Thyroid gland (tissue), 4 donors: ENCODE data around the gene RASSF4. TPM values are rescaled to one million over a fixed set of nuclear protein-coding genes. Genes with fewer than 3 reads are reported as not detected.

Experiments used
- DNase-seq, 2 donors: peaks; one replicate each; pipeline ENCODE4 v3.0.0-alpha.2; 2019
- H3K27ac ChIP-seq, 3 donors: fragments of 200-600 bp; sonication (generic); 1 replicate in 2 of 3; 2 replicates in 1 of 3; pipeline ENCODE4 v1.5.1; 2016 to 2019; ENCODE audit warnings: mild to moderate bottlenecking in 1 of 3, moderate library complexity in 1 of 3
- H3K27me3 ChIP-seq: fragments of 200-600 bp; sonication (generic); one replicate; pipeline ENCODE4 v1.5.1; 2019
- H3K36me3 ChIP-seq, 2 donors: fragments of 200-600 bp; sonication (generic); one replicate each; pipeline ENCODE4 v1.5.1; 2016 to 2019
- H3K4me1 ChIP-seq, 2 donors: fragments of 200-600 bp; sonication (generic); one replicate each; pipeline ENCODE4 v1.5.1; 2017 to 2019
- H3K4me3 ChIP-seq, 3 donors: fragments of 200-600 bp; sonication (generic); replicated peaks in 1 of 3; 1 replicate in 2 of 3; 2 replicates in 1 of 3; pipeline ENCODE4 v1.5.1; 2016; ENCODE audit warnings: mild to moderate bottlenecking in 1 of 3
- H3K9me3 ChIP-seq: fragments of 200-600 bp; sonication (generic); one replicate; pipeline ENCODE4 v1.5.1; 2017
- POLR2A ChIP-seq, 2 donors: fragments of 450-650 bp; IDR thresholded peaks; one replicate each; pipeline ENCODE4 v1.6.1; 2017; ENCODE audit warnings: antibody characterized with exemption in 2 of 2, mild to moderate bottlenecking in 2 of 2, moderate library complexity in 1 of 2
- WGBS, 2 donors: methylation state at CpG; one replicate each; pipeline ENCODE4 v1.1.5; 2017; 5-methylcytosine and 5-hydroxymethylcytosine counted together
- intact Hi-C: fragments of 100-400 bp; cut with DNase I; formaldehyde crosslinking; loops from one replicate; pipeline ENCODE4 v1.15.1; 2023
- total RNA-seq, 4 donors: library from RNA; depleted of rRNA; stranded (reverse); fragments of >200 nt; gene quantifications; one replicate each; pipeline ENCODE4 v1.2.3, GENCODE V29; 2016
- TF ChIP-seq, protein P1 (sequence below), 6 experiments: fragments of 200-600 bp in 3 of 6; fragments of 450-650 bp in 3 of 6; sonication (generic) in 3 of 6; IDR thresholded peaks; one replicate each; pipeline ENCODE4 v1.5.1; 2016 to 2019; ENCODE audit warnings: antibody characterized with exemption in 6 of 6, mild to moderate bottlenecking in 2 of 6, inconsistent platforms in 1 of 6, moderate library complexity in 1 of 6

The RASSF4 gene
- total RNA-seq, 4 donors from 2014 or later: 175 to 226 (median 203) TPM

DNA sequence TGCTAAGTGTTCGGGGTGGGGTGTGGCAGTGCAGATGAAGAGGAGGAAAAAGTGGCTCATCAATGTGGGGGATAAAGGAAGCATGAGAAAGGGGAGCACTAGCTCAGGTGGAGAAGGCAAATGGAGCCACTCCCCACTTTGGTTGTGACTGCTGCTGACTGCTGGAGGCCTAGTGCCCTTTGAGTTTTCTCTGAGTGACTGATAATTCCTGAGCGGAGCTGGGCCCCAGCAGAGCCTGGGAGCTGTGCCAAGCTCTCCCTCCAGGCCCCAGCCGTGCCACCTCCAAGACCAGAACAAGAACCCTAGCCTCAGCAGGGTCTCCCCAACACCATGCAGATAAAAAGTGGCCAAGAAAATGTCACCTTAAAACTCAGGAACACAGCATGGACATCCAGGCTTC is 9.7 kb upstream of the RASSF4 start:
- H3K4me1 ChIP-seq: peaks cover 10 to 50% of the 10 kb centered on the region in 2 donors
- DNase-seq: no peak

DNA sequence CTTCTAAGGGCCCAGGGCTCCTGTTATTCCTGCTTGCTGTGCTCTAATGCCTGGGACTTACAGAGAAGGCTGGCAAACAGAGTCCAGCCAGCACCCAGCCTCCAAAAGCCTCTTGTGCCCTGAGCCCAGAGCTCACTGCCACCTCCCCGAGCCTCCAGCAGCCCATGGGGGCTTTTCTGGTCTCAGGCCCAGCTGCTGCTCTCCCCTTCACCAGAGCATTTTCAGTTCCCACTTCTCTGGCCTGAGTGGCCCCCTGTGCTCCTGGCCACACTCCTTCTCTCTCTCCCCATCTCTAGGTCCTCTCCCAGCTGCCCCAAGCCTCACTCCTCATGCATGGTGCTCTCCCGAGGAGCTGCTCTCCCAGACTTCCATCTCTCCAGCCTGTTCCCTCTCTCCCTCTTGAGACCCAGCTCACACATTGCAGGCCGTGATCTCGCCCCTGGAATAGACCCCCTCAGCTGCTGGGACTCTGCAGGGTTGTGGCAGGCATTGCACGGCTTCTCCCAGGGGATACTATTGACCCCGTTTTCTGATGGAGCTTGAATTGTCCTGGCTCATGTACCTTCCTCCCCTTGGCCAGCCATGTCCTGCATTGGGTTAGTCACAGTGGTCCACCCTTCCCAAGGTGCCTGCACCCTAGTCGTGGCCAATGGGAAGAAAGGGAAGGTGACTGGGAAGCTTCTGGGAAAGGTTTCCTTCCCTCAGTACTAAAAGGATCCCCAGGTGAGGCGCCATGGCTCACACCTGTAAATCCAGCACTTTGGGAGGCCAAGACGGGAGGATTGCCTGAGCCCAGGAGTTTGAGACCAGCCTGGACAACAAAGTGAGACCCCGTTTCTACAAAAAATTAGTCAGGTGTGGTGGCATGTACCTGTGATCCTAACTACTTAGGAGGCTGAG is 9.0 kb upstream of the RASSF4 start:
- TF ChIP-seq, protein P1, sequence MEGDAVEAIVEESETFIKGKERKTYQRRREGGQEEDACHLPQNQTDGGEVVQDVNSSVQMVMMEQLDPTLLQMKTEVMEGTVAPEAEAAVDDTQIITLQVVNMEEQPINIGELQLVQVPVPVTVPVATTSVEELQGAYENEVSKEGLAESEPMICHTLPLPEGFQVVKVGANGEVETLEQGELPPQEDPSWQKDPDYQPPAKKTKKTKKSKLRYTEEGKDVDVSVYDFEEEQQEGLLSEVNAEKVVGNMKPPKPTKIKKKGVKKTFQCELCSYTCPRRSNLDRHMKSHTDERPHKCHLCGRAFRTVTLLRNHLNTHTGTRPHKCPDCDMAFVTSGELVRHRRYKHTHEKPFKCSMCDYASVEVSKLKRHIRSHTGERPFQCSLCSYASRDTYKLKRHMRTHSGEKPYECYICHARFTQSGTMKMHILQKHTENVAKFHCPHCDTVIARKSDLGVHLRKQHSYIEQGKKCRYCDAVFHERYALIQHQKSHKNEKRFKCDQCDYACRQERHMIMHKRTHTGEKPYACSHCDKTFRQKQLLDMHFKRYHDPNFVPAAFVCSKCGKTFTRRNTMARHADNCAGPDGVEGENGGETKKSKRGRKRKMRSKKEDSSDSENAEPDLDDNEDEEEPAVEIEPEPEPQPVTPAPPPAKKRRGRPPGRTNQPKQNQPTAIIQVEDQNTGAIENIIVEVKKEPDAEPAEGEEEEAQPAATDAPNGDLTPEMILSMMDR (IDR thresholded peaks at IDR 0.05): no peak
- no peak for TF ChIP-seq POLR2A (IDR thresholded peaks at IDR 0.05)
- no peaks in the 10 kb centered on the region for H3K27me3 ChIP-seq
- H3K27ac ChIP-seq: peak overlapping the region in 1 of 3 donors; percentile 57
- WGBS, 2 donors: 89 to 92% methylated on average over 10 of the region's 10 CpGs
- no peaks in the 10 kb centered on the region for H3K36me3 ChIP-seq
- DNase-seq: no peak
- H3K4me3 ChIP-seq: no peak overlapping the region
- H3K9me3 ChIP-seq: no peaks in the 10 kb centered on the region
- intact Hi-C loops: no loop called here
- peaks cover 10 to 50% of the 10 kb centered on the region in 2 donors for H3K4me1 ChIP-seq

More for the DNA sequence above, 9.7 kb upstream of the RASSF4 start:
- Histone ChIP-seq H3K27ac (peak overlapping the region in 1 of 3 donors; percentile 57), H3K27me3 (no peaks in the 10 kb centered on the region), H3K9me3 (no peaks in the 10 kb centered on the region), H3K4me3 (no peak overlapping the region), H3K36me3 (no peaks in the 10 kb centered on the region)
- 50 to 72% methylated on average over 2 to 3 of the region's 3 CpGs for WGBS, 2 donors
- no peak for TF ChIP-seq POLR2A (IDR thresholded peaks at IDR 0.05)
- TF ChIP-seq, protein P1 (IDR thresholded peaks at IDR 0.05): no peak
- intact Hi-C loops: no loop called here

GRCh38 chr10:44951576-44952226 is 7.9 kb upstream of the RASSF4 start:
- Histone ChIP-seq H3K4me3 (no peak overlapping the region), H3K27ac (no peak overlapping the region), H3K9me3 (no peaks in the 10 kb centered on the region), H3K4me1 (peaks cover 10 to 39% of the 10 kb centered on the region in 2 donors), H3K27me3 (no peaks in the 10 kb centered on the region), H3K36me3 (no peaks in the 10 kb centered on the region)
- 83 to 84% methylated on average over 7 of the region's 7 CpGs for WGBS, 2 donors
- intact Hi-C loops: no loop called here
- DNase-seq: peak in 1 of 2 donors; percentile 57
- TF ChIP-seq, protein P1 (IDR thresholded peaks at IDR 0.05): no peak
- no peak for TF ChIP-seq POLR2A (IDR thresholded peaks at IDR 0.05)

- 61 to 63% methylated on average over 2 of the region's 2 CpGs for WGBS, 2 donors
- DNase-seq: no peak
Observed at GRCh38 chr10:44952779-44953231, 6.8 kb upstream of the RASSF4 start.

More at GRCh38 chr10:44952779-44953231, 6.8 kb upstream of the RASSF4 start:
- TF ChIP-seq, protein P1 (IDR thresholded peaks at IDR 0.05): no peak
- no peak for TF ChIP-seq POLR2A (IDR thresholded peaks at IDR 0.05)
- no peak overlapping the region for H3K4me3 ChIP-seq
- H3K27me3 ChIP-seq: no peaks in the 10 kb centered on the region
- peaks cover 5 to 34% of the 10 kb centered on the region in 2 donors for H3K4me1 ChIP-seq
- no peak overlapping the region for H3K27ac ChIP-seq
- no peaks in the 10 kb centered on the region for H3K9me3 ChIP-seq
- intact Hi-C loops: no loop called here
- no peaks in the 10 kb centered on the region for H3K36me3 ChIP-seq
